GM12891 (cell line): ENCODE measurements around the gene ITGB4.

Experiments
- DNase-seq: peaks from one replicate; pipeline ENCODE4 v3.0.0; 2011; ENCODE audit warnings: low spot score; ENCODE audit not compliant: insufficient read length
- FAIRE-seq: peaks from 2 replicates; lab custom pipeline; 2011; peaks lifted over from hg19 to GRCh38; lab: Jason Lieb, UNC
- PAX5 ChIP-seq: IDR thresholded peaks from 2 replicates; pipeline ENCODE4 v1.6.1; 2011; ENCODE audit warnings: low read length, moderate library complexity, mild to moderate bottlenecking; ENCODE audit not compliant: insufficient read depth, severe bottlenecking
- POLR2A ChIP-seq: IDR thresholded peaks from 2 replicates; pipeline ENCODE4 v1.6.1; 2011; ENCODE audit warnings: low read depth, low read length, control low read depth
- POLR2AphosphoS5 ChIP-seq: IDR thresholded peaks from 2 replicates; pipeline ENCODE4 v1.6.1; 2011; ENCODE audit warnings: low read depth, low read length, control low read depth
- POU2F2 ChIP-seq: IDR thresholded peaks from 2 replicates; pipeline ENCODE4 v1.6.1; 2011; ENCODE audit warnings: low read depth, mild to moderate bottlenecking, control low read depth, low read length, moderate library complexity
- SPI1 ChIP-seq: IDR thresholded peaks from 2 replicates; pipeline ENCODE4 v1.6.1; 2011; ENCODE audit warnings: low read depth, low read length, control low read depth
- TAF1 ChIP-seq: IDR thresholded peaks from 2 replicates; pipeline ENCODE4 v1.6.1; 2011; ENCODE audit warnings: low read depth, low read length, control low read depth

The ITGB4 gene

GRCh38 chr17:75739801-75740200, 18.5 kb downstream of the ITGB4 start:
- DNase-seq (no peak), FAIRE-seq (no peak)
- no peak for TF ChIP-seq POLR2AphosphoS5
- no peak for TF ChIP-seq SPI1
- no peak for TF ChIP-seq POLR2A
- no peak for TF ChIP-seq TAF1

GRCh38 chr17:75740215-75740614, 19.0 kb downstream of the ITGB4 start:
- DNase-seq (no peak), FAIRE-seq (no peak)
- no peak for TF ChIP-seq SPI1
- TF ChIP-seq POLR2A, result no peak
- no peak for TF ChIP-seq PAX5
- no peak for TF ChIP-seq POU2F2
- no peak for TF ChIP-seq POLR2AphosphoS5
- no peak for TF ChIP-seq TAF1

DNA sequence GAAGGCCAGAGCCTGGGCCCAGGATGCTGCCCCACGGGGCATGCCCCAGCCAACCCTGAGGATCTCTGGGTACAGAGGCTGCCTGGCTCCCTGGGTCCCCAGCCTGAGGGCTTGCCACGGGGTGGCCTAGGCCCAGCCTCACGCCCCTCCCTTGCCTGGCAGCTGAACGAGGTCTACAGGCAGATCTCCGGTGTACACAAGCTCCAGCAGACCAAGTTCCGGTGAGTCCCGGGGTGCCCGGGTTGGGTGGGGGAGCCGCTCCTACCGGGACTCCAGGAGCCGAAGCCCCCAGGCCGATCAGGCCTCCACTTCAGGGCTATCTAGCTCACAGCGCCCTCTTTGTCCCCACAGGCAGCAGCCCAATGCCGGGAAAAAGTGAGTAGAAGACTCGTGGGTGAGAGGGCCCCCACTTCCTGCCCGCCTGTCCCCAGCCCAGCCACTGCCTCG, 19.4 kb downstream of the ITGB4 start:
- FAIRE-seq, result no peak
- DNase-seq, result no peak
- TF ChIP-seq TAF1, result no peak
- TF ChIP-seq POLR2AphosphoS5, result no peak
- TF ChIP-seq POU2F2, result no peak

DNA sequence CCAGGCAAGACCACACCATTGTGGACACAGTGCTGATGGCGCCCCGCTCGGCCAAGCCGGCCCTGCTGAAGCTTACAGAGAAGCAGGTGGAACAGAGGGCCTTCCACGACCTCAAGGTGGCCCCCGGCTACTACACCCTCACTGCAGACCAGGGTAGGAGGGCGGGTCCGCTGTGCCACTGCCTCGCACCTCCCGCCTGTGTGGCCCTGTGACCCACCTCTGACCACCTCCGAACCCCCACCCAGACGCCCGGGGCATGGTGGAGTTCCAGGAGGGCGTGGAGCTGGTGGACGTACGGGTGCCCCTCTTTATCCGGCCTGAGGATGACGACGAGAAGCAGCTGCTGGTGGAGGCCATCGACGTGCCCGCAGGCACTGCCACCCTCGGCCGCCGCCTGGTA, 21.1 kb downstream of the ITGB4 start:
- no peak for DNase-seq
- FAIRE-seq, result no peak
- TF ChIP-seq TAF1 (no peak), POU2F2 (no peak), SPI1 (no peak), POLR2A (no peak), PAX5 (no peak), POLR2AphosphoS5 (no peak)

- no peak for TF ChIP-seq POLR2A
- no peak for TF ChIP-seq POU2F2
- no peak for TF ChIP-seq SPI1
- no peak for TF ChIP-seq PAX5
- TF ChIP-seq POLR2AphosphoS5, result no peak
- TF ChIP-seq TAF1, result no peak
- DNase-seq, result no peak
- no peak for FAIRE-seq
Observed at GRCh38 chr17:75743625-75744206, 22.5 kb downstream of the ITGB4 start.

GRCh38 chr17:75748706-75749105, 27.4 kb downstream of the ITGB4 start:
- no peak for DNase-seq
- FAIRE-seq, result no peak
- TF ChIP-seq SPI1, result no peak
- TF ChIP-seq TAF1, result no peak
- no peak for TF ChIP-seq POLR2A
- no peak for TF ChIP-seq POLR2AphosphoS5
- TF ChIP-seq PAX5, result no peak
- TF ChIP-seq POU2F2, result no peak

DNA sequence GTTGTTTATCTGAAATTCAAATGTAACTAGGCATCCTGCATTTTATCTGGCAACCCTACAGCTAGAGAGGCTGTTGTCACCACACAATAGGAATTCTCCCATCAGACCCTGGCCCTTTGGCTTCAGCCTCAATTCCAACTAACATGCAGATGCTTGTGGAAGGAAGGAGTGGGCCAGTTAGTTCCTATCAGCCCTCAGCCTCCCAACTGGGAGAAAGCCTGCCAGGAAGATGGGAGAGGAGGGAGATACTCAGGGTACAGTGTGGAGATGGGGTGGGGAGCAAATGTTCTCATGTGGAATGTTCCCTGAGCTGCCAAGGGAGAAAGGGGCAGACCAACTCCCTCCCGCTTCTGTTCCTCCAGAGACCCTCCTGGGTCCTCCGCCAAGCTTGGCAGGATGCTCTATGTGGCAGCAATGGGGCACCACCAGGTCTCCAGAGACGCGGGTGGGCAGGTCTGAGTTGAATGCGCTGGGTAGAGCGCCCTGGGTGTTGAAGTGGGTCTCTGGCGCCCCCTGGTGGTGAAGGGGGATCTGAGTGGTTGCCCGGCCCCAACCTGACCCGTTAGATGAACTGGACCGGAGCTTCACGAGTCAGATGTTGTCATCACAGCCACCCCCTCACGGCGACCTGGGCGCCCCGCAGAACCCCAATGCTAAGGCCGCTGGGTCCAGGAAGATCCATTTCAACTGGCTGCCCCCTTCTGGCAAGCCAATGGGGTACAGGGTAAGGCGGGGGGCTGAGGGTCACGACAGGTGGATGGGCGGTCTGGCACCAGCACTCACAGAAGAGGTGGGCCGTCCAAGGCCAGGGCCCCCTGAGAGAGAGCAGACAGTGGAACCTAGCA, 28.5 kb downstream of the ITGB4 start:
- TF ChIP-seq TAF1 (no peak), POLR2A (no peak), SPI1 (no peak), POLR2AphosphoS5 (no peak), POU2F2 (no peak), PAX5 (no peak)
- FAIRE-seq, result peak; percentile 48
- peak; percentile 82 for DNase-seq

DNA sequence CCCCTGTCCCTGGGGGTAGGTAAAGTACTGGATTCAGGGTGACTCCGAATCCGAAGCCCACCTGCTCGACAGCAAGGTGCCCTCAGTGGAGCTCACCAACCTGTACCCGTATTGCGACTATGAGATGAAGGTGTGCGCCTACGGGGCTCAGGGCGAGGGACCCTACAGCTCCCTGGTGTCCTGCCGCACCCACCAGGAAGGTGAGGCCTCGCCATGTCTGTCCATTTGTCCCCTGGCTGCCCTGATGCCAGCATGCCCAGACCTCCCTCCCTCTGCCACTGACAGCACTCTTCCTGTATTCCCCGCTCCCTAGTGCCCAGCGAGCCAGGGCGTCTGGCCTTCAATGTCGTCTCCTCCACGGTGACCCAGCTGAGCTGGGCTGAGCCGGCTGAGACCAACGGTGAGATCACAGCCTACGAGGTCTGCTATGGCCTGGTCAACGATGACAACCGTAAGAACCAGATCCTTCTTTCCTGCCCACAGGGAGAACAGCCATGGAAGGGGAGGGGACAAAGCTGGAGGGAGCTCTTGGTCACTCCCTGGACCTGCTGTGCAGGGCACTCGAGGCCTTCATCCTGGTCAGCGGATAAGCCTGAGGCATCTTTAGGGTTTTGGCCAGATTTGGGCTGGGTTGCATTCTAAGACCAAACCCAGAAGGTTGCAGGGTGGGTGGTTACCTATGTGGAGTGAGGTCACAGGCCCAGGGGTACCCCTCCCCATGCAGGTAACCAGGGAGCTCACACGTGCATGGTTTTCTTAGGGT, 29.6 kb downstream of the ITGB4 start:
- no peak for FAIRE-seq
- TF ChIP-seq POLR2A (no peak), TAF1 (no peak), PAX5 (no peak), POLR2AphosphoS5 (no peak), POU2F2 (no peak), SPI1 (no peak)
- no peak for DNase-seq

DNA sequence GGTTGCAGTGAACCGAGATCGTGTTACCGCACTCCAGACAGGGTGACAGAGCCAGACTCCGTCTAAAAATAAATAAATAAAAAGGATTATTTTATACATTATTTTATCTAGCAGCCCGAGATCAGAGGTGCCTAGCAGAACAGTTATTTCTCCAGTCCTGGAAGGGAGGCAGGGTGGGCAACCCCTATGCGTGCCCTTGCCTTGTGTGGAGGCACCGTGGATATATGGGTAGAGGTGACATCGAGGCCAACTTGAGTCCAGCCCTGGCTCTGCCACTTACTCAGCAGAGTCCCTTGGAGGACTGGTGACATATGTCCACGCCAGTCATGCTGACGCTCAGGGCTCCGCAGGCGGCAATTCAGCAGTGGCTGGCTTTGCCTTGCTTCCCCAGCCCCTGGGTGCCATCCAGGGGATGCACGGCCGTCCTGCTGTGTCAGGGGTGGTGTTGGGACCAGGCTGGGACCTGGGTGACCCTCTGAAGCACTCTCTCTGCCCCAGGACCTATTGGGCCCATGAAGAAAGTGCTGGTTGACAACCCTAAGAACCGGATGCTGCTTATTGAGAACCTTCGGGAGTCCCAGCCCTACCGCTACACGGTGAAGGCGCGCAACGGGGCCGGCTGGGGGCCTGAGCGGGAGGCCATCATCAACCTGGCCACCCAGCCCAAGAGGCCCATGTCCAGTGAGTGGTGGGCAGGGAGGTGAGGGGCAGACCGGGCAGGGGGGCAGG, 30.6 kb downstream of the ITGB4 start:
- DNase-seq (no peak), FAIRE-seq (no peak)
- TF ChIP-seq TAF1 (no peak), POU2F2 (no peak), POLR2A (no peak)

DNA sequence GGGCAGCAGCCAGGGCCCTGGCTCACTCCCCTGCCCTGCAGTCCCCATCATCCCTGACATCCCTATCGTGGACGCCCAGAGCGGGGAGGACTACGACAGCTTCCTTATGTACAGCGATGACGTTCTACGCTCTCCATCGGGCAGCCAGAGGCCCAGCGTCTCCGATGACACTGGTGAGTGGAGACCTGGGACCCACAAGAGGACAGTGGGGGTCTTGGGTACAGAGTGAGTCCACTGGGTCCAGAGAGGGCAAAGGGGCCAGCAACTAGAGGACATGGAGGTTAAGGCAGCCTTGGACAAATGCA, 31.1 kb downstream of the ITGB4 start:
- TF ChIP-seq POLR2A, result no peak
- TF ChIP-seq POU2F2, result no peak
- no peak for TF ChIP-seq TAF1
- no peak for TF ChIP-seq POLR2AphosphoS5
- no peak for TF ChIP-seq PAX5
- TF ChIP-seq SPI1, result no peak
- no peak for DNase-seq
- no peak for FAIRE-seq
